Measurements from ENCODE around the gene IRX4.

The IRX4 gene

GRCh38 chr5:1914471-1914870, 31.7 kb upstream of the IRX4 start:
- DNase-seq (ENCODE audit: low read depth in 3 of 3), result no peak

- no peak for DNase-seq (ENCODE audit: low read depth in 3 of 3)
Measured at GRCh38 chr5:1913578-1913977, 30.9 kb upstream of the IRX4 start.

- DNase-seq (ENCODE audit: low read depth in 3 of 3), result no peak
Measured at GRCh38 chr5:1912951-1913565, 30.3 kb upstream of the IRX4 start.

GRCh38 chr5:1911773-1912235, 29.1 kb upstream of the IRX4 start:
- DNase-seq (ENCODE audit: low read depth in 3 of 3), result no peak

- DNase-seq (ENCODE audit: low read depth in 3 of 3), result no peak
Measured at GRCh38 chr5:1910861-1911772, 28.4 kb upstream of the IRX4 start.

GRCh38 chr5:1910081-1910760, 27.5 kb upstream of the IRX4 start:
- no peak for DNase-seq (ENCODE audit: low read depth in 3 of 3)

- no peak for DNase-seq (ENCODE audit: low read depth in 3 of 3)
Measured at GRCh38 chr5:1909346-1909985, 26.7 kb upstream of the IRX4 start.

GRCh38 chr5:1908931-1909330, 26.2 kb upstream of the IRX4 start:
- DNase-seq (ENCODE audit: low read depth in 3 of 3), result no peak

- no peak for DNase-seq (ENCODE audit: low read depth in 3 of 3)
Measured at GRCh38 chr5:1907616-1908015, 24.9 kb upstream of the IRX4 start.

- no peak for DNase-seq (ENCODE audit: low read depth in 3 of 3)
Measured at GRCh38 chr5:1905108-1905507, 22.4 kb upstream of the IRX4 start.

- DNase-seq (ENCODE audit: low read depth in 3 of 3), result no peak
Measured at GRCh38 chr5:1901983-1902382, 19.3 kb upstream of the IRX4 start.

GRCh38 chr5:1901061-1901460, 18.3 kb upstream of the IRX4 start:
- no peak for DNase-seq (ENCODE audit: low read depth in 3 of 3)

GRCh38 chr5:1899201-1899600, 16.5 kb upstream of the IRX4 start:
- no peak for DNase-seq (ENCODE audit: low read depth in 3 of 3)

- no peak for DNase-seq (ENCODE audit: low read depth in 3 of 3)
Measured at GRCh38 chr5:1897816-1898450, 15.2 kb upstream of the IRX4 start.

GRCh38 chr5:1897386-1897785, 14.7 kb upstream of the IRX4 start:
- no peak for DNase-seq (ENCODE audit: low read depth in 3 of 3)

GRCh38 chr5:1896602-1897376, 14.1 kb upstream of the IRX4 start:
- DNase-seq (ENCODE audit: low read depth in 3 of 3), result no peak

GRCh38 chr5:1895739-1896420, 13.2 kb upstream of the IRX4 start:
- DNase-seq (ENCODE audit: low read depth in 3 of 3), result no peak

GRCh38 chr5:1894243-1894642, 11.5 kb upstream of the IRX4 start:
- DNase-seq (ENCODE audit: low read depth in 3 of 3), result no peak

GRCh38 chr5:1893754-1894153, 11.0 kb upstream of the IRX4 start:
- no peak for DNase-seq (ENCODE audit: low read depth in 3 of 3)
